ENCODE results near the gene DOLPP1.
"Not testable (repeated sequence)": the region's sequence is repeated elsewhere in the genome, so short reads cannot be mapped to it uniquely, and the experiment has no call there.

Gene DOLPP1

DNA sequence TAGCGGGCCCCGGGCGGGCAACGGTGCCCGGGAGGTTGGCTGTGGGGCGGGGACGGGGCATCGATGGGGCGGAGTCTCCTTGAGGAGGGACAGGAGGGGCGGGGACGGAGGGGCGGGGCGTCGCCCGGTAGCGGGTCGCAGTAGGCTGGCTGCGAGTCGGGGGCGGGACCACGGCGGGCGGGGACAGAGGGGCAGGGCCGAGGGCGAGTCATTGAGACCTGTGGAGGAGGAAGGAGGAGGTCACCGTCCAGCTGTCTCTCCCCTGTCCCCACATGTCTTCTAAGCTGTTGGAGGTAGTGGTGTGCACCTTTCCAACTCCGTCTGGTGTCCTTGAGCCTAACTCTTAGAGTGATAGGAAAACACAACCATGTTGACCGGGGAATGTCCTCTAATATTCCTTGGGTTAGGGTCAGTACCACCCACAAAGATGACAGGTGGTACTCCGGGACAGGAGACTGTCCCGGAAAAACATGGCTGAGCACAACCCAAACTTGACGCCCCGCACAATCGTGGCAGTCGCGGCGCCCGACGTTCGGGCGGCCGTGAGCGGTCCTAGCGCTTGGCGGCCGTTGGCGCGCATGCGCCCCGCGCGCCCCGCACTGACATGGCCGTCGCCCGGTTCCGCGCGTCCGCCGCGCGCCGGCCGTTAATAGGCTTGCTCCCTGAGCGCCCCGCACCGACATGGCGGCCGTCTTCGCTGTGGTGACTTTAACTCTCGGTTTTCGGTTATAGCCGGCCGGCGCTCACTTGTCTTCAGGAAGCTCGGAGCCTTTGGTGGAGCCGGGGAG is 30.0 kb downstream of the DOLPP1 start, which contains the start of the genes CRAT and PTPA:
Gene CRAT, minus strand, starts transcription at position 54 of the 788 bp plus-strand sequence. CDS start 284 bp downstream, outside the sequence.
Gene PTPA, plus strand, starts transcription at position 676 of the 788 bp plus-strand sequence. CDS start 186 bp downstream, outside the sequence.
- no peaks in the 10 kb centered on the region; the same call in 1 of the 2 replicates for H4K20me1 ChIP-seq (ENCODE audit: control insufficient read depth, insufficient read depth, low read depth, low read length)
- no peaks in the 10 kb centered on the region for H3K9me2 ChIP-seq (replicated peaks; ENCODE audit: control insufficient read depth, low read length)
- peak within 1 kb of the TSS; percentile 82 for H3K4me3 ChIP-seq (ENCODE audit: low read length)
- no peaks in the 10 kb centered on the region for H3K36me3 ChIP-seq (ENCODE audit: control insufficient read depth, low read length)
- peaks cover 5% of the 10 kb centered on the region for H3F3A ChIP-seq (ENCODE audit: control insufficient read depth, insufficient read depth)
- H3K27ac ChIP-seq (ENCODE audit: low read depth, low read length): peak within 1 kb of the TSS; percentile 76
- H3K4me2 ChIP-seq (ENCODE audit: low read length): peak within 1 kb of the TSS; percentile 98
- H3K9me3 ChIP-seq (ENCODE audit: control insufficient read depth, insufficient read depth, low read length): no peaks in the 10 kb centered on the region
- peaks cover 25% of the 10 kb centered on the region for H3K4me1 ChIP-seq (ENCODE audit: control insufficient read depth, low read length)
- H3K79me2 ChIP-seq (ENCODE audit: control insufficient read depth, low read length): peaks cover 46% of the 10 kb centered on the region
- TF ChIP-seq, protein P1, sequence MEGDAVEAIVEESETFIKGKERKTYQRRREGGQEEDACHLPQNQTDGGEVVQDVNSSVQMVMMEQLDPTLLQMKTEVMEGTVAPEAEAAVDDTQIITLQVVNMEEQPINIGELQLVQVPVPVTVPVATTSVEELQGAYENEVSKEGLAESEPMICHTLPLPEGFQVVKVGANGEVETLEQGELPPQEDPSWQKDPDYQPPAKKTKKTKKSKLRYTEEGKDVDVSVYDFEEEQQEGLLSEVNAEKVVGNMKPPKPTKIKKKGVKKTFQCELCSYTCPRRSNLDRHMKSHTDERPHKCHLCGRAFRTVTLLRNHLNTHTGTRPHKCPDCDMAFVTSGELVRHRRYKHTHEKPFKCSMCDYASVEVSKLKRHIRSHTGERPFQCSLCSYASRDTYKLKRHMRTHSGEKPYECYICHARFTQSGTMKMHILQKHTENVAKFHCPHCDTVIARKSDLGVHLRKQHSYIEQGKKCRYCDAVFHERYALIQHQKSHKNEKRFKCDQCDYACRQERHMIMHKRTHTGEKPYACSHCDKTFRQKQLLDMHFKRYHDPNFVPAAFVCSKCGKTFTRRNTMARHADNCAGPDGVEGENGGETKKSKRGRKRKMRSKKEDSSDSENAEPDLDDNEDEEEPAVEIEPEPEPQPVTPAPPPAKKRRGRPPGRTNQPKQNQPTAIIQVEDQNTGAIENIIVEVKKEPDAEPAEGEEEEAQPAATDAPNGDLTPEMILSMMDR (IDR thresholded peaks at IDR 0.05; ENCODE audit: low read depth, low read length, poor library complexity, severe bottlenecking): no peak
- no peak for TF ChIP-seq EZH2phosphoT487 (IDR thresholded peaks at IDR 0.05; ENCODE audit: borderline replicate concordance, low read length)
- H3K27me3 ChIP-seq (ENCODE audit: control insufficient read depth, low read length): peaks cover 7% of the 10 kb centered on the region; the same call in 1 of the 2 replicates

DNA sequence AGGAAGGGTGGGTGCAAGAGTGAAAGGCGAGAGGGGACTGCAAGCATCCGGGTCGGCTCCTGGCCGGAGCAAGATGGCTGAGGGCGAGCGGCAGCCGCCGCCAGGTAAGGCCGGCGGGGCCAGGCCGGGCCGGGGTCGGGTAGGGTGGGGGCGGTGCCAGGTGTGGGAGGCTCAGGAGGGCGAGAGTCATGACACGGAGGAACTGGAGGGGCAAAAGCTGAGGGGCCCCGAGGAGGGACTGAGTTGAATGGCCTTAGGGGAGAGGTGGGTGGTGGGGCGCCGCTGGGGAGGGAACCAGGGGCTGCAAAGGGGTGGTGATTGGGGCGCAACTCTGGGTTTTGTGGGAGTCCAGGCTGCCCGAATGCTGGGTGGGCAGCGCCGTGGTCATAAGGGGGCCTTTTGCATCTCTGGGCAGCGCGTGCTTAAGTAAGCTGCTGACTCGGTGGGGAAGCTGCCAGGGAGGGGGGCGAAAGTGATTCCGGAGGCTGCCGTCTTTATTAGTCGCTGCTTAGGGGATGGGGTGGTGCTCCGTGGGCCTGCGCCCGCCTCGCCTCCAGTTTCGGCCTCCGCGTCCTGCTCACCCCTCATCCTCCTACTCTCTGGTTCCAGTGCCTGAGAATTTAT is 30.7 kb downstream of the DOLPP1 start:
- Histone ChIP-seq H3K4me3 (ENCODE audit: low read length) (peak overlapping the region; percentile 82), H3K27ac (ENCODE audit: low read depth, low read length) (peak overlapping the region; percentile 76), H3K4me1 (ENCODE audit: control insufficient read depth, low read length) (peaks cover 25% of the 10 kb centered on the region), H3K36me3 (ENCODE audit: control insufficient read depth, low read length) (no peaks in the 10 kb centered on the region), H3K9me3 (ENCODE audit: control insufficient read depth, insufficient read depth, low read length) (no peaks in the 10 kb centered on the region), H3K27me3 (ENCODE audit: control insufficient read depth, low read length) (peaks cover 7% of the 10 kb centered on the region; the same call in 1 of the 2 replicates), H3K4me2 (ENCODE audit: low read length) (peak overlapping the region; percentile 98), H3K79me2 (ENCODE audit: control insufficient read depth, low read length) (peaks cover 50% of the 10 kb centered on the region), H3K9me2 (replicated peaks; ENCODE audit: control insufficient read depth, low read length) (no peaks in the 10 kb centered on the region), H3F3A (ENCODE audit: control insufficient read depth, insufficient read depth) (peaks cover 5% of the 10 kb centered on the region), H4K20me1 (ENCODE audit: control insufficient read depth, insufficient read depth, low read depth, low read length) (no peaks in the 10 kb centered on the region; the same call in 1 of the 2 replicates)
- TF ChIP-seq, protein P1 (IDR thresholded peaks at IDR 0.05; ENCODE audit: low read depth, low read length, poor library complexity, severe bottlenecking): no peak
- no peak for TF ChIP-seq EZH2phosphoT487 (IDR thresholded peaks at IDR 0.05; ENCODE audit: borderline replicate concordance, low read length)

DNA sequence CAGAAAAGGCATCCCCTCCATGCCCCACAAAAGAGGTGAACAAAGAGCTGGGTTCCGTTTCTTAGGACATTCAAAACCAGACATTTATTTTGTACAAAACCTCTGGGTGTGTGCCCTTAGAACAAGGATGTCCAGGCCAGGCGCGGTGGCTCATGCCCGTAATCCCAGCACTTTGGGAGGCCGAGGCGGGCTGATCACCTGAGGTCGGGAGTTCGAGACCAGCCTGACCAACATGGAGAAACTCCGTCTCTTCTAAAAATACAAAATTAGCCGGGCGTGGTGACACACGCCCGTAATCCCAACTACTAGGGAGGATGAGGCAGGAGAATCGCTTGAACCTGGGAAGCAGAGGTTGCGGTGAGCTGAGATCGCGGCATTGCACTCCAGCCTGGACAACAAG is 31.6 kb downstream of the DOLPP1 start:
- not testable (repeated sequence) for H3K9me2 ChIP-seq (replicated peaks; ENCODE audit: control insufficient read depth, low read length); H3K9me3 ChIP-seq (ENCODE audit: control insufficient read depth, insufficient read depth, low read length); H4K20me1 ChIP-seq (ENCODE audit: control insufficient read depth, insufficient read depth, low read depth, low read length); H3K27ac ChIP-seq (ENCODE audit: low read depth, low read length); H3K27me3 ChIP-seq (ENCODE audit: control insufficient read depth, low read length); H3F3A ChIP-seq (ENCODE audit: control insufficient read depth, insufficient read depth); H3K36me3 ChIP-seq (ENCODE audit: control insufficient read depth, low read length)
- peaks cover 59% of the 10 kb centered on the region for H3K79me2 ChIP-seq (ENCODE audit: control insufficient read depth, low read length)
- peak overlapping the region; percentile 98 for H3K4me2 ChIP-seq (ENCODE audit: low read length)
- peak overlapping the region; percentile 82 for H3K4me3 ChIP-seq (ENCODE audit: low read length)
- H3K4me1 ChIP-seq (ENCODE audit: control insufficient read depth, low read length): peaks cover 25% of the 10 kb centered on the region
